Osteoblast (primary cell): ENCODE measurements around the gene CNR2. TPM values are rescaled to one million over a fixed set of nuclear protein-coding genes. Genes with fewer than 3 reads are reported as not detected.
A peak's percentile ranks its signal among the peaks of the same experiment; 100 is the strongest.

ENCODE experiments used
- DNase-seq: peaks from one replicate; pipeline ENCODE4 v3.0.0; 2011; ENCODE audit warnings: low spot score, mixed read lengths; ENCODE audit not compliant: insufficient read length; ENCODE audit errors: missing footprints
- H2AFZ ChIP-seq: 2 replicates; pipeline ENCODE4 v1.6.0; 2011; ENCODE audit warnings: mild to moderate bottlenecking, low read length
- H3K27ac ChIP-seq: 2 replicates; pipeline ENCODE4 v1.5.1; 2011; ENCODE audit warnings: mild to moderate bottlenecking, low read depth, low read length, moderate library complexity
- H3K27me3 ChIP-seq: 2 replicates; pipeline ENCODE4 v1.6.0; 2012; ENCODE audit warnings: mild to moderate bottlenecking, control low read depth, inconsistent platforms, low read length, moderate library complexity; ENCODE audit not compliant: insufficient read depth
- H3K36me3 ChIP-seq: 2 replicates; pipeline ENCODE4 v1.5.1; 2011; ENCODE audit warnings: mild to moderate bottlenecking, low read length, control low read depth, moderate library complexity; ENCODE audit not compliant: insufficient read depth
- H3K4me1 ChIP-seq: 2 replicates; pipeline ENCODE4 v1.5.1; 2011; ENCODE audit warnings: mild to moderate bottlenecking, low read length, control low read depth, moderate library complexity; ENCODE audit not compliant: insufficient read depth
- H3K4me2 ChIP-seq: 2 replicates; pipeline ENCODE4 v1.6.0; 2011; ENCODE audit warnings: mild to moderate bottlenecking, low read length; ENCODE audit not compliant: insufficient read depth
- H3K4me3 ChIP-seq: fragments of 200-600 bp; sonication (generic); 3 replicates; pipeline ENCODE4 v1.5.1; 2012; ENCODE audit warnings: mild to moderate bottlenecking, low read length, inconsistent platforms; ENCODE audit not compliant: insufficient read depth
- H3K79me2 ChIP-seq: 2 replicates; pipeline ENCODE4 v1.6.0; 2012; ENCODE audit warnings: mild to moderate bottlenecking, low read length, control low read depth, inconsistent platforms; ENCODE audit not compliant: insufficient read depth
- H3K9me3 ChIP-seq: 2 replicates; pipeline ENCODE4 v1.5.1; 2011; ENCODE audit warnings: low read depth, low read length, control low read depth
- H4K20me1 ChIP-seq: 2 replicates; pipeline ENCODE4 v1.6.0; 2012; ENCODE audit warnings: mild to moderate bottlenecking, low read length, control low read depth; ENCODE audit not compliant: insufficient read depth
- CTCF ChIP-seq: IDR thresholded peaks from 2 replicates; pipeline ENCODE4 v1.5.1; 2011; ENCODE audit warnings: mild to moderate bottlenecking, low read depth, low read length, moderate library complexity; ENCODE audit errors: extremely low read depth
- total RNA-seq: library from RNA; depleted of rRNA; stranded (reverse); fragments of >200 nt; gene quantifications from 2 replicates; pipeline ENCODE4 v1.2.3, GENCODE V29; 2012

The CNR2 gene
- total RNA-seq, 1 donor: not detected

- Histone ChIP-seq H3K4me2 (no peak overlapping the region), H4K20me1 (no peaks in the 10 kb centered on the region), H3K36me3 (no peaks in the 10 kb centered on the region), H3K9me3 (peaks cover 10% of the 10 kb centered on the region), H3K27ac (no peak overlapping the region), H2AFZ (no peak overlapping the region), H3K4me1 (no peaks in the 10 kb centered on the region), H3K79me2 (no peaks in the 10 kb centered on the region), H3K4me3 (no peak overlapping the region), H3K27me3 (peaks cover 5% of the 10 kb centered on the region)
- no peak for TF ChIP-seq CTCF
- no peak for DNase-seq
Observed at GRCh38 chr1:23875382-23875781, 37.8 kb downstream of the CNR2 start.

- peaks cover 1% of the 10 kb centered on the region for H3K79me2 ChIP-seq
- H3K27ac ChIP-seq: no peak overlapping the region
- H3K27me3 ChIP-seq: peaks cover 9% of the 10 kb centered on the region
- no peaks in the 10 kb centered on the region for H3K36me3 ChIP-seq
- no peak for TF ChIP-seq CTCF
- no peak overlapping the region for H3K4me3 ChIP-seq
- no peaks in the 10 kb centered on the region for H4K20me1 ChIP-seq
- no peak overlapping the region for H2AFZ ChIP-seq
- H3K9me3 ChIP-seq: no peaks in the 10 kb centered on the region
- no peak for DNase-seq
- peaks cover 9% of the 10 kb centered on the region for H3K4me1 ChIP-seq
- no peak overlapping the region for H3K4me2 ChIP-seq
Observed at GRCh38 chr1:23872421-23872820, 40.7 kb downstream of the CNR2 start.

- H3K27ac ChIP-seq: no peak overlapping the region
Observed at GRCh38 chr1:23869051-23869450, 44.1 kb downstream of the CNR2 start.

GRCh38 chr1:23868557-23869016 is 44.6 kb downstream of the CNR2 start:
- Histone ChIP-seq H3K36me3 (peaks cover 3% of the 10 kb centered on the region), H3K27ac (no peak overlapping the region), H2AFZ (peak overlapping the region; percentile 92), H3K4me2 (peak overlapping the region; percentile 99), H3K27me3 (peaks cover 4% of the 10 kb centered on the region), H3K79me2 (peaks cover 7% of the 10 kb centered on the region), H3K4me1 (peaks cover 13% of the 10 kb centered on the region), H3K9me3 (no peaks in the 10 kb centered on the region), H4K20me1 (no peaks in the 10 kb centered on the region), H3K4me3 (peak overlapping the region; percentile 88)
- no peak for TF ChIP-seq CTCF
- DNase-seq: no peak

More at GRCh38 chr1:23869051-23869450, 44.1 kb downstream of the CNR2 start:
- no peak for DNase-seq
- Histone ChIP-seq H3K9me3 (no peaks in the 10 kb centered on the region), H3K4me2 (peak overlapping the region; percentile 99), H3K27me3 (peaks cover 4% of the 10 kb centered on the region), H4K20me1 (no peaks in the 10 kb centered on the region), H2AFZ (peak overlapping the region; percentile 92), H3K79me2 (peaks cover 7% of the 10 kb centered on the region), H3K36me3 (peaks cover 3% of the 10 kb centered on the region), H3K4me3 (peak overlapping the region; percentile 88), H3K4me1 (peaks cover 13% of the 10 kb centered on the region)
- no peak for TF ChIP-seq CTCF
